Measurements from ENCODE around the gene PLEKHA7. TPM values are rescaled to one million over a fixed set of nuclear protein-coding genes. Genes with fewer than 3 reads are reported as not detected.
"Not testable (repeated sequence)": the region's sequence is repeated elsewhere in the genome, so short reads cannot be mapped to it uniquely, and the experiment has no call there.

The PLEKHA7 gene
- total and polyA plus RNA-seq, 2 experiments from 2014 or later, result 0.43 TPM; not detected in 1

DNA sequence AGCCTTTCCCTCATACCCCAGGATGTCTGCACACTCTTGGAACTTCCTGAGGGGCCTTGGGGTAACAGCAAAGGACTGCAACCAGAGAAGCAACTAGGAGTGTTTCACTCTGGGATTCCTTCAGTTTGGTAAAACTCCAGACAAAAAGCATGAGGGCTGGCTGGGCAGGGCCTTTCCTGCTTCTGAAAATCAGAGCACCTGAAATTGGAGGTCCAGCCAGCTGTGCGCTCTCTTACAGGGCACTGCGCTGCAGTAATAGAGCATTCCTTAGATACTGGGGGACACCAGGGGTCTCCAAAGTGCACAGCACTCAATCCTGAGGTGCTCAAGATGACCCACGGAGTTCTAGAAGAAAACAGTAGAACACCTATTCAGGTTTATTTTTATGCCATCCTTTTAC is 49.7 kb downstream of the PLEKHA7 start:
- Histone ChIP-seq H3K4me2 (ENCODE audit: unreplicated experiment) (no peak overlapping the region), H3K27me3 (replicated peaks; ENCODE audit: insufficient read depth) (no peaks in the 10 kb centered on the region), H3K79me2 (ENCODE audit: insufficient read depth) (no peaks in the 10 kb centered on the region), H3K36me3 (ENCODE audit: low read depth) (no peaks in the 10 kb centered on the region), H3K9ac (no peak overlapping the region), H3F3A (ENCODE audit: insufficient read depth) (no peaks in the 10 kb centered on the region), H4K20me1 (ENCODE audit: insufficient read depth) (no peaks in the 10 kb centered on the region), H2AFZ (no peak overlapping the region), H3K27ac (no peak overlapping the region), H3K9me2 (ENCODE audit: insufficient read depth) (no peaks in the 10 kb centered on the region), H3K9me3 (ENCODE audit: low read depth) (no peaks in the 10 kb centered on the region), H3K4me3 (no peak overlapping the region), H3K4me1 (ENCODE audit: insufficient read depth) (no peaks in the 10 kb centered on the region)
- no peak for DNase-seq
- 53 to 65% methylated on average over 3 of the region's 3 CpGs for WGBS, 2 experiments (ENCODE audit: low coverage in 1 of 2, low lambda C conversion rate in 2 of 2, missing lambda C conversion rate in 2 of 2)
- TF ChIP-seq EZH2phosphoT487 (IDR thresholded peaks at IDR 0.05; ENCODE audit: insufficient read depth, low read depth) (no peak), EZH2 (IDR thresholded peaks at IDR 0.05; ENCODE audit: insufficient read depth, poor library complexity, severe bottlenecking) (no peak)
- in situ Hi-C loops (cut with MboI), result no loop called here

GRCh38 chr11:16963316-16963876 is 50.8 kb downstream of the PLEKHA7 start:
- no peak overlapping the region for H3K9ac ChIP-seq
- no peak for DNase-seq
- no peaks in the 10 kb centered on the region for H3K79me2 ChIP-seq (ENCODE audit: insufficient read depth)
- no peak overlapping the region for H3K27ac ChIP-seq
- H3K9me2 ChIP-seq (ENCODE audit: insufficient read depth), result no peaks in the 10 kb centered on the region
- in situ Hi-C loops (cut with MboI), result no loop called here
- H2AFZ ChIP-seq, result no peak overlapping the region
- H3K4me2 ChIP-seq (ENCODE audit: unreplicated experiment), result no peak overlapping the region
- no peak for TF ChIP-seq EZH2 (IDR thresholded peaks at IDR 0.05; ENCODE audit: insufficient read depth, poor library complexity, severe bottlenecking)
- no peak for TF ChIP-seq EZH2phosphoT487 (IDR thresholded peaks at IDR 0.05; ENCODE audit: insufficient read depth, low read depth)
- no peaks in the 10 kb centered on the region for H3F3A ChIP-seq (ENCODE audit: insufficient read depth)
- H3K4me1 ChIP-seq (ENCODE audit: insufficient read depth), result no peaks in the 10 kb centered on the region
- H3K4me3 ChIP-seq, result no peak overlapping the region
- 10 to 17% methylated on average over 3 of the region's 3 CpGs for WGBS, 2 experiments (ENCODE audit: low coverage in 1 of 2, low lambda C conversion rate in 2 of 2, missing lambda C conversion rate in 2 of 2)
- H3K36me3 ChIP-seq (ENCODE audit: low read depth), result no peaks in the 10 kb centered on the region
- no peaks in the 10 kb centered on the region for H3K9me3 ChIP-seq (ENCODE audit: low read depth)
- H3K27me3 ChIP-seq (replicated peaks; ENCODE audit: insufficient read depth), result no peaks in the 10 kb centered on the region
- no peaks in the 10 kb centered on the region for H4K20me1 ChIP-seq (ENCODE audit: insufficient read depth)

DNA sequence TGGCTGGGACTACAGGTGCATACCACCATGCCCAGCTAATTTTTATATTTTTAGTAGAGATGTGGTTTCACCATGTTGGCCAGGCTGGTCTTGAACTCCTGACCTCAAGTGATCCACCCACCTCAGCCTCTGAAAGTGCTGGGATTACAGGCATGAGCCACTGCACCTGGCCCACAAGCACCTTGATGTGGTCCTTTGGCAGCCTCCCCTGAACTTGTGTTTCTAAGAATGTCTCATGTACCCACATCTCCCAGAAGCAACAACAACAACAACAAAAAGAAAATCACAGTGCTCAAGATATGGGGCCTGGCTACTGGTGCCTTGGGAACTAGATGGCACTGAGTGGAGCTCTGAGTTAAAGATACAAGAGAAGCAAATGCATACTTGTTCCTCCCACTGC is 51.6 kb downstream of the PLEKHA7 start:
- H3K4me1 ChIP-seq (ENCODE audit: insufficient read depth); H3K27me3 ChIP-seq (replicated peaks; ENCODE audit: insufficient read depth); H3K79me2 ChIP-seq (ENCODE audit: insufficient read depth); H3K9ac ChIP-seq; DNase-seq; H3K9me3 ChIP-seq (ENCODE audit: low read depth); H3K4me2 ChIP-seq (ENCODE audit: unreplicated experiment); H2AFZ ChIP-seq; H4K20me1 ChIP-seq (ENCODE audit: insufficient read depth); H3K9me2 ChIP-seq (ENCODE audit: insufficient read depth); H3K4me3 ChIP-seq; in situ Hi-C loops (cut with MboI); H3K27ac ChIP-seq; H3F3A ChIP-seq (ENCODE audit: insufficient read depth); H3K36me3 ChIP-seq (ENCODE audit: low read depth): not testable (repeated sequence)

GRCh38 chr11:16962146-16962545 is 52.1 kb downstream of the PLEKHA7 start:
- DNase-seq, result no peak
- H3F3A ChIP-seq (ENCODE audit: insufficient read depth), result no peaks in the 10 kb centered on the region
- 41 to 43% methylated on average over 5 of the region's 5 CpGs for WGBS, 2 experiments (ENCODE audit: low coverage in 1 of 2, low lambda C conversion rate in 2 of 2, missing lambda C conversion rate in 2 of 2)
- no peaks in the 10 kb centered on the region for H3K36me3 ChIP-seq (ENCODE audit: low read depth)
- no peak overlapping the region for H3K27ac ChIP-seq
- H3K9me2 ChIP-seq (ENCODE audit: insufficient read depth), result no peaks in the 10 kb centered on the region
- no peak overlapping the region for H3K9ac ChIP-seq
- TF ChIP-seq EZH2phosphoT487 (IDR thresholded peaks at IDR 0.05; ENCODE audit: insufficient read depth, low read depth) (no peak), EZH2 (IDR thresholded peaks at IDR 0.05; ENCODE audit: insufficient read depth, poor library complexity, severe bottlenecking) (no peak)
- no peaks in the 10 kb centered on the region for H3K27me3 ChIP-seq (replicated peaks; ENCODE audit: insufficient read depth)
- no peaks in the 10 kb centered on the region for H3K79me2 ChIP-seq (ENCODE audit: insufficient read depth)
- H3K4me2 ChIP-seq (ENCODE audit: unreplicated experiment), result no peak overlapping the region
- no peak overlapping the region for H2AFZ ChIP-seq
- in situ Hi-C loops (cut with MboI), result no loop called here
- no peak overlapping the region for H3K4me3 ChIP-seq
- H3K4me1 ChIP-seq (ENCODE audit: insufficient read depth), result no peaks in the 10 kb centered on the region
- no peaks in the 10 kb centered on the region for H4K20me1 ChIP-seq (ENCODE audit: insufficient read depth)
- H3K9me3 ChIP-seq (ENCODE audit: low read depth), result no peaks in the 10 kb centered on the region

DNA sequence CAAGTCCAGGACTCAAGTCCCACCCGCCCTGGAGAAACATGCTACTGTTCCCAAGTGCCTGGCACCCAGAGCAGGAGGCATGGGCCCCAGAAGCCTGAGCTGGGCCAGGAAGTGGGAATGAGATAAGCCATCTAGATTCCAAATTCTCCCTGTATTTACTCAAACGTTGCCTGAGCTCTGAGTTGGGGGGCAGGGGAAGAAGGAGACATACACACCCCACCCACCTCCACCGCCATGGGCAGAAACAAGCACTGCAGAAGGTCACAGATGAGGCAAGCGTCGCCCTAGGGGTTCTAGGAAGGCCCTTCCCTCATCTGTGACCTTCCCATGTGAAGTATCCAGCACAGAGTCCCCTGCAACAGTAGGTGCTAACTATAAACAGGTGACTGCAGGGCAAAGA is 54.0 kb downstream of the PLEKHA7 start:
- Histone ChIP-seq H3K9me2 (ENCODE audit: insufficient read depth) (no peaks in the 10 kb centered on the region), H3K9ac (no peak overlapping the region), H3K27ac (no peak overlapping the region), H3K9me3 (ENCODE audit: low read depth) (no peaks in the 10 kb centered on the region), H3K27me3 (replicated peaks; ENCODE audit: insufficient read depth) (no peaks in the 10 kb centered on the region), H3K4me2 (ENCODE audit: unreplicated experiment) (no peak overlapping the region), H2AFZ (no peak overlapping the region), H4K20me1 (ENCODE audit: insufficient read depth) (no peaks in the 10 kb centered on the region), H3K36me3 (ENCODE audit: low read depth) (no peaks in the 10 kb centered on the region), H3K79me2 (ENCODE audit: insufficient read depth) (no peaks in the 10 kb centered on the region), H3K4me3 (no peak overlapping the region), H3F3A (ENCODE audit: insufficient read depth) (no peaks in the 10 kb centered on the region), H3K4me1 (ENCODE audit: insufficient read depth) (no peaks in the 10 kb centered on the region)
- DNase-seq, result no peak
- TF ChIP-seq EZH2 (IDR thresholded peaks at IDR 0.05; ENCODE audit: insufficient read depth, poor library complexity, severe bottlenecking), result no peak
- TF ChIP-seq EZH2phosphoT487 (IDR thresholded peaks at IDR 0.05; ENCODE audit: insufficient read depth, low read depth), result no peak
- 34 to 53% methylated on average over 5 of the region's 5 CpGs for WGBS, 2 experiments (ENCODE audit: low coverage in 1 of 2, low lambda C conversion rate in 2 of 2, missing lambda C conversion rate in 2 of 2)
- in situ Hi-C loops (cut with MboI), result no loop called here
